Heart left ventricle (tissue), 13 donors: ENCODE results near the gene FSD2.

Source experiments
- CTCF ChIP-seq, 12 donors: fragments of 200-600 bp; sonication (generic) in 4 of 12; IDR thresholded peaks; one replicate each; pipeline versions ENCODE4 v1.5.0 to v1.8.0; 2018 to 2022; ENCODE audit warnings: antibody characterized with exemption in 12 of 12, mild to moderate bottlenecking in 5 of 12
- POLR2A ChIP-seq, 2 donors: fragments of 450-650 bp; IDR thresholded peaks; one replicate each; pipeline ENCODE4 v1.6.1; 2017; ENCODE audit warnings: antibody characterized with exemption in 2 of 2, mild to moderate bottlenecking in 2 of 2, moderate library complexity in 2 of 2
- donor health status: ischemic (EF 13 %, LVEDD 7.1; RV severe dilation, severe dysfunction).
- donor health status: DM: no; HTN: yes; CAD: no.
- donor health status: DM: no; HTN: no; CAD: no.
- donor health status: ischemic (EF 25% LVEDD 6.9; RV normal size, moderate dysfunction).
- donor health status: ischemic (EF 25% LVEDD 5.7; RV mildly dilated, moderate dysfunction).
- donor health status: ischemic (EF 35%, LVEDD 5.7; RV mildly dilated, moderate dysfunction).
- donor health status: nonischemic (EF 11% LVEDD 7.7; RV severe dilation, severe dysfunction).
- donor health status: DM: yes; HTN: yes; CAD: no.
- donor health status: PGD.
- donor health status: ischemic (EF 29% LVEDD 5.4; RV normal size, mild dysfunction).
- donor health status: nonischemic (EF 23%, LVEDD 6.1; RV moderate dilation, normal function).

- TF ChIP-seq CTCF (IDR thresholded peaks at IDR 0.05) (no peak), POLR2A (IDR thresholded peaks at IDR 0.05) (no peak)
These were observed 23.4 kb upstream of the FSD2 start for GRCh38 chr15:82829234-82829633.
